DMS114 treated with DMSO at 0.1 percent for 48 hours (cell line): Measurements from ENCODE around the gene RPN1.
A peak's percentile ranks its signal among the peaks of the same experiment; 100 is the strongest.
"Not testable (repeated sequence)": the region's sequence is repeated elsewhere in the genome, so short reads cannot be mapped to it uniquely, and the experiment has no call there.

ENCODE experiments used
- DNase-seq: peaks from one replicate; lab custom pipeline; 2025; ENCODE audit not compliant: unreplicated experiment; lab: John Stamatoyannopoulos, UW

Gene RPN1

DNA sequence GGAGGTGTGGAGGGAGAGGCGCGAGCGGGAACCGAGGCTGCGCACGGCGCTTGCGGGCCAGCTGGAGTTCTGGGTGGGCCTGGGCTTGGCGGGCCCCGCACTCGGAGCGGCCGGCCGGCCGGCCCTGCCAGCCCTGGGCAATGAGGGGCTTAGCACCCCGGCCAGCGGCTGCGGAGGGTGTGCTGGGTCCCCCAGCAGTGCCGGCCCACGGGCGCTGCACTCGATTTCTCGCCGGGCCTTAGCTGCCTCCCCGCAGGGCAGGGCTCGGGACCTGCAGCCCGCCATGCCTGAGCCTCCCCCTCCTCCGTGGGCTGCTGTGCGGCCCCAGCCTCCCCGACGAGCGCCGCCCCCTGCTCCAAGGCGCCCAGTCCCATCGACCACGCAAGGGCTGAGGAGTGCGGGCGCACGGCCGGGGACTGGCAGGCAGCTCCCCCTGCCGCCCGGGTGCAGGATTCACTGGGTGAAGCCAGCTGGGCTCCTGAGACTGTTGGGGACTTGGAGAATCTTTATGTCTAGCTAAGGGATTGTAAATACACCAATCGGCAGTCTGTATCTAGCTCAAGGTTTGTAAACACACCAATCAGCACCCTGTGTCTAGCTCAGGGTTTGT is 2.9 kb upstream of the RPN1 start:
- DNase-seq = not testable (repeated sequence)

DNA sequence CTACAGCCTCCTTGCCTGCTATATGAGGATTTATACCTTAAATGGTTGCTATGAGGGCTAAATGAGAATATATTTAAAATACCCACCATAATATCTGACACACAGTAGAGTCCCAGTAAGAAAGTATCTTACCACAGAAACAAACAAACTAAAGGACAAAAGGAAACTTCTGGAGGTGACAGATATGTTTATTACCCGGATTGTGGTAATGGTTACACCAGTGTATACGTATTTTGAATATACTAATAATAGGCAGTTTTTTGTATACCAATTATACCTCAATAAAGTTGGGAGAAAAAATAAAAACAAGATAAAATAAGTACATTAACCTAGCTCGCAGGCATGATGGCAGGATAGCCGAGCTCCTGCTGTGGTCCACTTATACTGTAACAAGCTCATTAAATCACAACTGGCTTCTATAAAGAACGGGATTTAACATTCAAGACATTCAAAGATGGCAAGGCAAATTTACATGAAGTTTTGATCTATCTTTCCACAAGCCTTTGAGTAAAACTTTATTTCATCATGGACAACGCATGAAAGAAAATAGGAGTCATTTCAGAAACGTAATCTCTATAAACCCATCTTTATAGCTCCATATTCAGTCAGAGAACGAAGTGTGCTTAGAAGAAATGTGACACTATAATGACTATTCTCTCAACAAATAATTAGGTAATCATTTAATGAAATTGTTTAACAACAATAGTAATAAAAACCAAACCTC is 1.5 kb downstream of the RPN1 start:
- no peak for DNase-seq

GRCh38 chr3:128648402-128648801 is 2.2 kb downstream of the RPN1 start:
- no peak for DNase-seq

DNA sequence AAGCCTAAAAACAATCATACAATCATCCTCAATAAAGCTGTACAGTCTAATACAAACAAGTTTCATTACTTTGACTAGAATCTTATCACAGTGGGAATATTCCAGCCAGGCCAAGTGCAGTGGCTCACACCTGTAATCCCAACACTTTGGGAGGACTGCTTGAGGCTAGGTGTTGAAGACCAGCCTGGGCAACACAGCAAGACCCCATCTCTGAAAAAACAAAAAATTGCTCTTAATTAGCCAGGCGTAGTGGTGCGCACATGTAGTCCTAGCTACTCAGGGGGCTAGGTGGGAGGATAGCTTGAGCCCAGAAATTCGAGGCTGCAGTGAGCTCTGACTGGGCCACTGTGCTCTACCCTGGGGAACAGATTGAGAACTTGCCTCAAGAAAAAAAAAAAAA is 3.3 kb downstream of the RPN1 start:
- no peak for DNase-seq

DNA sequence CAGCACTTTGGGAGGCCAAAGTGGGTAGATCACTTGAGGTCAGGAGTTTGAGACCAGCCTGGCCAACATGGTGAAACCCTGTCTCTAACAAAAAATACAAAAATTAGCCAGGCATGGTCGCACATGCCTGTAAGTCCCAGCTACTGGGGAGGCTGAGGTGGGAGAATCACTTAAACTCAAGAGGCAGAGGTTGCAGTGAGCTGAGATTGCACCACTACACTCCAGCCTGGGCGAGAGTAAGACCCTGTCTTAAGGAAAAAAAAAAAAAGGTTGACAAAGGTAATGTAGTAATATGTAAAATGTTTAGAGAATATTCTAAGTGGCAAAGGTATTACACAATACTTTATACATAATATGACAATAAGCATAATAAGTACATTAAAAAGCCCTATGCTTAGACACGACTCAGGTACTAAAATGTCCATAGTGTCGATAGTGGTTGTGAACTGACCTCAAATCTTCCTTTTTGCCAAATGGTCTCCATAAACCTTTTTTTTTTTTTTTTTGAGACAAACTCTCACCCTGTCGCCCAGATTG is 16.5 kb downstream of the RPN1 start:
- DNase-seq = no peak

DNA sequence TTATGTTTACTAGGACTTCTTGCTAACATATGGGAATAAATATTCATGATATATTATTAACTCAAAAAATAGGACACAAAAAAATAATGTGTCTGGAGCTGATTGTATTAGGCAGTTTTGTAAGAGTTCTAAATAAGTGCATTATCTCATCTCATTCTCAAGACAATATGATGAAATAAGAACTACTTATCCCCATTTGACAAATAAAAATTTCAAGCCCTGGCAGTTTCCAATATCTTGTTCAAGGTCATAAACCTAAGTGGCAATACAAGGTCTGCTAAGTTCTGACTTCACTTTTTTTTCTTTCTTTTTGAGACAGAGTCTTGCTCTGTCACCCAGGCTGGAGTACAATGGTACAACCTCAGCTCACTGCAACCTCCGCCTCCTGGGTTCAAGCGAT is 18.3 kb downstream of the RPN1 start:
- no peak for DNase-seq

DNA sequence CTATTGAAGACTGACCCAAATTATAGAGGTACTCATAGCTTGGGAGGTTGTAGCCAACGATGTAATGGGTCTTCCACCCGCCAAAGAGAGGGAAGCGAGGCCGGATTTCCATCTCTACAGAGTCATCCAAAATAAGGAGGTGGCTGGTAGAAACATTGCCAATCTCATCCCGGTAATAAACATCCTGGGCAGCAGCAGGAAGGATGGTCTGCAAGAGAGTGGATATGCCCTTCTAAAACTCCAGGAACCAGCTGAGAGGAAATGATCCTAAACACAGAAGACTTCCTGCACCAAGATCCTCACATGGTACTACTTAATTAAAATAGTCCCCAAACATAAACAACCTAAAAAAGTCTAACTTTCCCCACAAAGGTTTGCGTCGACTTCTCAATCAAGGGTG is 20.7 kb downstream of the RPN1 start:
- DNase-seq = no peak

DNA sequence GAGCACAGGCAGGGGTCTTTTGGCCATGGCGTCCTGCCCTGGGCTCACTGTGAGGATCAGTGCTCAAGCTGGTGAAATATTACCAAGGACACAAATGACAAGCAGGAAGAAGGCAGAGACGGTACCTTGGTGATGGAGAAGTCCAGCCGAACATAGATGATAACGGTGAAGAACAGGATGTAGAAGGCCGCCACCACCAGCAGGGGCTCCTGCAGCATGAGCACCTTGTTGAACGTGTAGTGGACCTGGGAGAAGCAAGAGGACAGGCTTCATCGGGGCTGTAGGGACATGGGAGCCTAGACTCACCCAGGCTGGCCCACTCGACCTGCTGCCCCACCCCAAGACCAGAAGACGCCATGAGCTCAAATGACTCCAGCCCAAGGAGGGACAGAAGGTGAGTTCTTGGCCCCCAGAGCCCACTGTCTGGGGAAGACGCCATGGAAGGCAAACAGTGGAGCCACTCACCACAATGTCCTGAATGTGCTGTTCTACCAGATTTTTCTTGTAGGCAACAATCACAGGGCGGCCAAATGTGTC is 25.1 kb downstream of the RPN1 start:
- no peak for DNase-seq

GRCh38 chr3:128624526-128625138 is 26.0 kb downstream of the RPN1 start:
- no peak for DNase-seq

- no peak for DNase-seq
Measured at GRCh38 chr3:128623762-128624176, 26.8 kb downstream of the RPN1 start.

DNA sequence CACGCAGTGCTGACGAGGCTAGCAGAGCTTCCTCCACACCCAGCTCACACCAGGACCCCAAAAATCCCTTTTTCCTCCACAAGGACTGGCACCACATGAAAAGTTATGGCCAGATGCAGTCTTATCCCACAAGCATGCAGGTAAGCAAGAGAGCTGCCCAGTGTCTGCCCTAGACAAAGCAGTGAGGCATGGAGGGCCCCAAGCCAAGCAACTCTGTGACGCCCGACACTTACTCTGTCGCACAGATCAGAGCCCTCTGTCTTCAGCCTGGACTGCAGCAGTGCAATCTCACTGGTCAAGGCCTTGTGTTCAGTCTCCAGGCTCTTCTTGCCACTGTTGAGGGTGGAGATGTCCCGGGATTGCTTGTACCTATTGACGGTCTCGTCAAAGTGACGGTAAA is 28.7 kb downstream of the RPN1 start:
- no peak for DNase-seq

DNA sequence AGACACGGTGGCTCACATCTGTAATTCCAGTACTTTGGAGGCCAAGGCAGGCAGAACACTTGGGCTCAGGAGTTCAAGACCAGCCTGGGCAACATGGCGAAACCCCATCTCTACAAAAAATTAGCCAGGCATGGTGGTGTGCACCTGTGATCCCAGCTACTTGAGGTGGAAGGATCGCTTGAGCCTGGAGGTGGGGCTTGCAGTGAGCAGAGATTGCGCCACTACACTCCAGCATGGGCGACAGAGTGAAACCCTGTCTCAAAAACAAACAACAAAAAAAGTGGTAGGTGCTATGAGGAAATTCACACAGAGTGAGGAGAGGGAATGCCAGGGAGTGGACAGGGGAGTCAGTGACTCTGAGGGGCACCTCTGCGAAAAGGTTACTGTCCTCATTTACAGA is 29.4 kb downstream of the RPN1 start:
- no peak for DNase-seq

GRCh38 chr3:128620268-128620691 is 30.3 kb downstream of the RPN1 start:
- no peak for DNase-seq

- DNase-seq = no peak
Measured at GRCh38 chr3:128619146-128619890, 31.3 kb downstream of the RPN1 start.

DNA sequence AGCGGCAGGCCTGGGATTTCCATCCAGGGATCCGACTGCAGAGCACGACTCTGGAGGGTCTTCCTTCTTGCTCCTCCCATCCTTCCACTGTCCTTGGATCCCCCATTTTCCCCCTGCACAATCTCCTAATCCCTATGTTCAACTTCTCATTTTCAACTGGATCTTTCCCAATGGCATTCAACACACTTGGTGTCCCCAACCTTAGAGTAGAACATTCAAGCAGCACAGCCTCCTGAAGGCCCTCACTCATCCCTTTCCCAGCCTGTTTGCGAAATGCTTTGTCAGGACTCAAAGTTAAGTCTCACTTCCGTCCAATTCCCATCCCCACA is 32.3 kb downstream of the RPN1 start:
- DNase-seq = no peak

DNA sequence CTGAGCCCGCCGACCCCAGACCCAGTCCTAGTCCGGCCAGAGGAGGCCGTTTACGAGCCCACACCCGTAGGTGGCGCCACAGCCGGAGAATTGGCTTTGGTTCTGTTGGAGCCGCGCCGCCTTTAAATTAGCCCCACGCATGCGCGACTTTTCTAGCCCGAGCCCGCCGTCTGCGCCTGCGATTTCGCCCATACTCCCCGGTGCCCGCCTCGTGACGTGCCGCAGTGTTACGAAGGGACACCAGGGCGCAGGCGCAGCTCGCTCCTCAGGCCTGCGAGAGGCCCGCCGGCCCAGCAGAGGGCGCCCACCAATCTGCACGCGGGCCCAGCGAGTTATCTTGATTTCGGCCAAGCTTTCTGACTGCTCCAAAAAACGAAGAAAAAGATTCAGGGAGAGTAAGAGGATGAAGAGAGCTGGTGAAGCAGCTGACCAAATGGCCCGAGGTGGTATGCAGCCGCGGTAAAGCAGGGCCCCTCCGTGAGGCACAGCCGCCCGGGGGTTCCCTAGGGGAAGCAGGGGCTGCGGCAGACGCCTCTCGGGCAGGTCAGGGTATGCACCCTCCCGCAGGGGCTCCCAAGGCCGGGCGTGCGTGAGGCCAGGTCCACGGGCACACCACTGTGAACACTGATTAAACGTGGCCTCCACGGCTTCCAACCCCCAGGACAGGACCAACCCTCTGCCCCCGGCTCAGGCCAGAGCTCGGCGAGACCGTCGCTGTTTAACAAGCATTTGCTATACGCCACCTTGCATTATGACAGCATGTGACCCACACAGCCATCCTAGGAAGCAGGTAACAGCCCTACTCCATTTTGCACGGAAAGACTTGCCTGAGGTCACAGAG is 32.8 kb downstream of the RPN1 start:
- peak; percentile 78 for DNase-seq

DNA sequence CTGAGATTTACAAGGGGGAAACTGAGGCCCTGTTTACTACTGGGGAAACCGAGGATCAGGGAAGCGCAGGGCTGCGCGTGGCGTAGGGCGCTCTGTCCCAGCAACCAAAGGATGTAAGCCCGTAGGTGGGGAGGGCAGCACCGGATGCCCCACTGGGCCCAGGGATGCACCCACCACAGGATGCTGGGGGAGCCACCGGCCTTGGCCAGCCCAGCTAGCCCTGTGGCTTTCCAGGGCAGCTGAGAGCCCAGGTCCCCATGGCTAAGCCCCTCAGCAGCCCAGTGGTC is 33.4 kb downstream of the RPN1 start:
- DNase-seq = no peak

GRCh38 chr3:128616516-128617269 is 33.9 kb downstream of the RPN1 start:
- DNase-seq = no peak

DNA sequence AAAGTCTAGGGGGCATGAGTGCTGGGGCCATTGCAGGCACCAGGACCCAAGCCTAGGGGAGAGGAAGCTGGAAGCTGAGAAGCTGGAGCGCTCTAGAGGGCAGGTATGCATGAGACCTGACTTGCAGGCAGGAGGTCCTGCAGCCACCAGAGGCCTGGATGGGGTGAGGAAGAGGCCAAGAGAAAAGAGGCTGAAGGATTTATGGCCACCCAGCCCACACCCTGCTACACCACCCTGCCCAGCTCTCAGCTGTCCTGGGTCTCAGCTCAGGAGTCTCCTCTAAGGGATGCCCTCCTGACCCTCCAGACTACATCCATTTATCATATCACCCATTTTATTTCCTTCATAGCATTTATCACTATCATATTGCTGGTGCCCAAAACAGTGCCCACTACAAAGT is 36.5 kb downstream of the RPN1 start:
- no peak for DNase-seq
